Esophagus (tissue), 2 donors: ENCODE measurements around the gene PRPF6. TPM values are rescaled to one million over a fixed set of nuclear protein-coding genes. Genes with fewer than 3 reads are reported as not detected.
"Not testable (repeated sequence)": the region's sequence is repeated elsewhere in the genome, so short reads cannot be mapped to it uniquely, and the experiment has no call there.

ENCODE experiments used
- H3K27ac ChIP-seq, 2 donors: one replicate each; pipeline ENCODE4 v1.5.1; 2013; ENCODE audit warnings: low read depth in 2 of 2, mild to moderate bottlenecking in 2 of 2, inconsistent platforms in 1 of 2, low read length in 1 of 2, moderate library complexity in 1 of 2
- H3K27me3 ChIP-seq, 2 donors: one replicate each; pipeline ENCODE4 v1.6.1; 2013; ENCODE audit warnings: low read length in 2 of 2, control low read depth in 1 of 2, mild to moderate bottlenecking in 1 of 2; ENCODE audit not compliant: insufficient read depth in 2 of 2, control insufficient read depth in 1 of 2
- H3K36me3 ChIP-seq, 2 donors: one replicate each; pipeline ENCODE4 v1.6.1; 2013; ENCODE audit warnings: low read length in 1 of 2; ENCODE audit not compliant: control insufficient read depth in 2 of 2, insufficient read depth in 2 of 2
- H3K4me1 ChIP-seq, 2 donors: one replicate each; pipeline ENCODE4 v1.6.1; 2013; ENCODE audit warnings: low read length in 1 of 2; ENCODE audit not compliant: control insufficient read depth in 2 of 2, insufficient read depth in 2 of 2
- H3K4me3 ChIP-seq, 2 donors: one replicate each; pipeline ENCODE4 v1.5.1; 2013; ENCODE audit warnings: low read length in 2 of 2, mild to moderate bottlenecking in 2 of 2, low read depth in 1 of 2, moderate library complexity in 1 of 2
- H3K9me3 ChIP-seq, 2 donors: one replicate each; pipeline ENCODE4 v1.6.1; 2013; ENCODE audit warnings: mild to moderate bottlenecking in 2 of 2, low read depth in 1 of 2, low read length in 1 of 2, moderate library complexity in 1 of 2; ENCODE audit not compliant: control insufficient read depth in 2 of 2, insufficient read depth in 1 of 2
- WGBS, 2 donors: extraction: QIAGEN DNeasy Blood & Tissue Kit; methylation state at CpG; one replicate each; pipeline ENCODE4 v1.1.7; 2013; 5-methylcytosine and 5-hydroxymethylcytosine counted together
- polyA plus RNA-seq, 2 donors: library from polyadenylated mRNA; stranded (reverse); fragments of 200-250 nt; gene quantifications; one replicate each; pipeline ENCODE4 v1.2.3, GENCODE V29; 2013
- donor health status: healthy with polysubstance abuse.
- donor health status: Bipolar disorder and iron deficiency.

Gene PRPF6
- polyA plus RNA-seq, 2 donors, result 24.6 to 39.0 TPM

DNA sequence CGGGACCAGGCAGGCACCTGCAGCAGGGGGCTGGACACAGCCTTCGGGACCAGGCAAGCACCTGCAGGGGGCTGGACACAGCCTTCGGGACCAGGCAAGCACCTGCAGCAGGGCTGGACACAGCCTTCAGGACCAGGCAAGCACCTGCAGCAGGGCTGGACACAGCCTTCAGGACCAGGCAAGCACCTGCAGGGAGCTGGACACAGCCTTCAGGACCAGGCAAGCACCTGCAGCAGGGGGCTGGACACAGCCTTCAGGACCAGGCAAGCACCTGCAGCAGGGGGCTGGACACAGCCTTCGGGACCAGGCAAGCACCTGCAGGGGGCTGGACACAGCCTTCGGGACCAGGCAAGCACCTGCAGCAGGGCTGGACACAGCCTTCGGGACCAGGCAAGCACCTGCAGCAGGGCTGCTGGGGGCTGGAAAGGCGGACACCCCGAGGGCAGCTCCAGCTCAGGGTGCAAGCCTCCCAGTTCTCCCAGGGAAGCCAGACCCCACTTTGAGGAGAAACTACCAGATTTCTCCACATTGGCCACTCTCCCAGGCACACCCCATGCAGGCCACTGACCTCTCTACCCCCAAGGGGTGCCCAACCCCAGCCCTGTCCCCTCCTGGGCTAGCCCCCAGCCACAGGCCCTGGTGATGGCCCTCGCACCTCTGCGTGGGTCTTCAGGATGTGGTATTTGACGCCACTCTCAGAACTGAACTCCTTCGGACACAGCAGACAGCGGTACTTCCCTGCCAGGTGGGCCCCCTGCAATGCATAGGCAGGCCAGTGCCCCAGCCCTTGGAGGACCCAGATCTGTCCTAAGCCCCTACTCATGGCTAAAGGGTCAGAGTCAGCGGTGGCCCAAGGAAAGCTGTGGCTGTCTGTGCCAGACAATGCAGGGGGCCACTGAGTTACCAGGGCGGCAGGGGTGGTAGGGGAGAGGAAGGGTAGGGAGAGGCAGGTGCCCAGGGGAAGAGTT is 20.0 kb upstream of the PRPF6 start:
- not testable (repeated sequence) for H3K4me1 ChIP-seq, H3K9me3 ChIP-seq, H3K27me3 ChIP-seq, H3K27ac ChIP-seq, H3K4me3 ChIP-seq
- H3K36me3 ChIP-seq, result peaks cover 0 to 46% of the 10 kb centered on the region in 2 donors
- 91 to 92% methylated on average over 14 to 15 of the region's 15 CpGs for WGBS, 2 donors

DNA sequence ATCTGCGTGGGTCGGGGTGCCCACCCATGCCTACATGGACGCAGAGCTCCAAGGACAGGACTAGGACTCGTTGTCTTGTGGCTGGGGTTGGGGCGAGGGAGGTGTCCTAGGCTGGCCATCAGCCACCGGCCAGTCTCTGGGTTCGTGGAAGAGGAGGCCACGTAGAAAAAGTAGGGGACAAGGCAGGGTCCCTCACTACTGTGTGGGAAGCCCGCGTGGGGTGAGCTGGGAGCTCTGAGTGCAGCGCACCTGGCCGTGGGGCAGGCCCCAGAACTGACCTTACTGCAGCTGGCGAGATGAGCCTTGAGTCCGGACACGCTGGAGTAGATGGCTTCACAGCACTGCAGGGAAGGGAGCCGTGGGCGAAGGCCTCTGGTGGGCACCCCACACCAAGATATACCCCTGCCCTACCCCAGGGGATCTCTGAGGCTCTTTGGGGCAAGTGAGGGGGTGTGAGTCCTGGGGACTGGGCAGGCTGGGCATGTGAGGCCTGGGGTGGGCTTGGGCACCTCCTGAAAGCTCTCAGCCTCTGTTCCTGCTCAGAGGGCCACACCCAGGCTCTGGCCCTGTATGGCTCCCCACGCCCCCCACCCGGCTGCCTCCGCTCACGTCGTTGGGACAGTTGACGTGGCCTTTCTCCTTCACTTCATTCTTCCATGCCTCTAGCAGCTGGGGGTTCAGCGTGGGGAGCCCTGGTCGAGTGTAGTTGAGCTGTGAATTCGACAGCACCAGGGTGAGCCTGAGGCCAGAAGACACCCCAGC is 19.1 kb upstream of the PRPF6 start:
- no peaks in the 10 kb centered on the region for H3K27me3 ChIP-seq
- no peak overlapping the region for H3K4me3 ChIP-seq
- peaks cover 0 to 9% of the 10 kb centered on the region in 2 donors for H3K4me1 ChIP-seq
- 88 to 90% methylated on average over 26 of the region's 26 CpGs for WGBS, 2 donors
- H3K27ac ChIP-seq, result no peak overlapping the region
- peaks cover 0 to 3% of the 10 kb centered on the region in 2 donors for H3K9me3 ChIP-seq
- peaks cover 0 to 53% of the 10 kb centered on the region in 2 donors for H3K36me3 ChIP-seq

DNA sequence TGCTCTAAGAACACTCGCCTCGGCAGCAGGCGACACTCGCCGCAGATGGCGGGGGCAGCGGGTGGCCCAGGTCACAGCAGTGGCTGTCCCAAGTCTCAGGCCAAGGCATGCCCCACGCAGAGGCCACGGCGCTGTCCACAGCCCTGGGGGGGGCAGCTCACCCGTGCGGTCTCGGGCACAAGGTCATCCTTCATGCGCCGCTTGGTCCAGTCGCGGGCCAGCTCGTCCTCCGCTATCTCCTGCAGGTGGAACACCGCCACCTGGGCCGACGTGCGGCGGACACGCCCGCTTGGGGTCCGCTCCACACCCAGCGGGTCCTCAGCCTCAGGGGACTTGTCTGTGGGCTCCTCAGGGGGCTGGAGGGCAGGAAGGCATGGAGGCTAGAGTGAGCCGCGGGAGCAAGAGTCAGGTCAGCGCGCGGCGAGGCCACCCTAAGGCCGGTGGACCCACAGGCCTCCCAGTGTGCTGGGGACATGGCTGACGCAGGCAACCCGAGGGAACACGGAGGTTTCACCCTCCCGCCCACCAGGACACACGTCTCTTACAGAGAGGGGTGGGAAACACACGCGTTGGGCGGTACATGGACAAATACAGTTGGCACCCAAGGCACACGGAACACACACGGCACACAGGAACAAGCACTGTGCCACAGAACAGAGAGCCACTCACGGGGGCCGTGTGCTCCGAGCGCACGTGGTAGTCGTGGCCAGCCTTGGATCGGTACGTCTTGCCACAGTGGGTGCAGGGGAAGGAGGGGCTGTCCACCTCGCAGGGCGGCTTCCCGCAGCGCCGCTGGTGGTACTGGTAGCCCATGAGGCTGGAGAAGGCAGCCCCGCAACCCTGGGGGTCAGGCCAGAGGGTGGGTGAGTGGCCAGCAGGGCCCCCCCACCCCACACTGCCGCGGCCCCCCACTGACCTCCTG is 18.2 kb upstream of the PRPF6 start:
- Histone ChIP-seq H3K27me3 (no peaks in the 10 kb centered on the region), H3K36me3 (peaks cover 6 to 62% of the 10 kb centered on the region in 2 donors)
- 94 to 95% methylated on average over 58 to 61 of the region's 61 CpGs for WGBS, 2 donors

DNA sequence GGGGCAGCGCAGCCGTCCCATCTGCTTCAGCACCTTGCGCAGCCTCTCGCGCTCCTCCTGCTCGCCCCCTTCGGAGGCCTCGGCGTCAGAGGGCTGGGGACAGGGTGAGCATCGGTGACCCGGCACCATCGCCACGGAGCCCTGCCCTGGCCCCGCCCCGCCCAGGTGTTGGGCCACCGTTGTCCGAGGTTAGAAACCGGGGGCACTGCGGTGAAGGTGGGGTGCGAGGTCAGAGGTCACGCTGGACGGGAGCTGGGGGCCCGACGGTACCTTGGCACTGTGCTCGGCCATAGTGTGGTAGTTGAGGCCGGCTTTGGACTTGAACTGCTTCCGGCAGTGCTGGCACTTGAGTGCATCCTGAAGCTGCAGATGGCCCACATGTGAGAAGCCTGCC is 17.6 kb upstream of the PRPF6 start:
- Histone ChIP-seq H3K9me3 (peaks cover 0 to 3% of the 10 kb centered on the region in 2 donors), H3K27ac (no peak overlapping the region), H3K36me3 (peaks cover 6 to 63% of the 10 kb centered on the region in 2 donors), H3K4me3 (no peak overlapping the region), H3K27me3 (no peaks in the 10 kb centered on the region), H3K4me1 (peaks cover under 1 to 2% of the 10 kb centered on the region in 2 donors)
- 91 to 92% methylated on average over 27 of the region's 27 CpGs for WGBS, 2 donors

More for the DNA sequence above, 18.2 kb upstream of the PRPF6 start:
- H3K4me1 ChIP-seq, result peaks cover 0 to 4% of the 10 kb centered on the region in 2 donors
- no peak overlapping the region for H3K4me3 ChIP-seq
- no peak overlapping the region for H3K27ac ChIP-seq
- peaks cover 0 to 3% of the 10 kb centered on the region in 2 donors for H3K9me3 ChIP-seq

DNA sequence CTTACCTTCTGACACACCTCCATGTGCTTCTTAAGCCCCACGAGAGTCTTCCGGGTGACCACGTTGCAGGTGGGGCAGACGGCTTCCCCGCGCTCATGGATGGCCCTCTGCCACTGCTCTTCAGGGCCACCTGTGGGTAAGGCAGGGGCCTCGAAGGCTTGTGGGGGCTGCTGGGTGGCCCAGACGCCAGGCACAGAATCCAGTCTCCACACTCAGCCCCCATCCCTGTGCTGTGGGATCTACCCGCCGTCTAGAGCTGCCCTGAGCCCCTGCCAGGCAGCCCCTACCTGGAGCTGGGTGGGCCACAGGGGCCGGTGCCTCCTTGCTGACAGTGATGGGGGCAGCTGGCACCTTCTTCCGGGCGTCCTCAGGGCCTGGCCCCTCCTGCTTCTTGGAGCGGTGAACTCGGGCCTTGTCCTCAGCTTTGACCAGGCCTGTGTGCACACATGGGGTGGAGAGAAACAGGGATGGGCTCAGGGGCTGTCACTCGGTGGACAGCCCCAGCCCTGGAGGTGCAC is 17.1 kb upstream of the PRPF6 start:
- Histone ChIP-seq H3K27me3 (no peaks in the 10 kb centered on the region), H3K4me3 (no peak overlapping the region), H3K9me3 (peaks cover 0 to 3% of the 10 kb centered on the region in 2 donors), H3K36me3 (peaks cover 6 to 62% of the 10 kb centered on the region in 2 donors), H3K27ac (no peak overlapping the region), H3K4me1 (peaks cover 2 to 6% of the 10 kb centered on the region in 2 donors)
- 89 to 93% methylated on average over 16 of the region's 16 CpGs for WGBS, 2 donors

DNA sequence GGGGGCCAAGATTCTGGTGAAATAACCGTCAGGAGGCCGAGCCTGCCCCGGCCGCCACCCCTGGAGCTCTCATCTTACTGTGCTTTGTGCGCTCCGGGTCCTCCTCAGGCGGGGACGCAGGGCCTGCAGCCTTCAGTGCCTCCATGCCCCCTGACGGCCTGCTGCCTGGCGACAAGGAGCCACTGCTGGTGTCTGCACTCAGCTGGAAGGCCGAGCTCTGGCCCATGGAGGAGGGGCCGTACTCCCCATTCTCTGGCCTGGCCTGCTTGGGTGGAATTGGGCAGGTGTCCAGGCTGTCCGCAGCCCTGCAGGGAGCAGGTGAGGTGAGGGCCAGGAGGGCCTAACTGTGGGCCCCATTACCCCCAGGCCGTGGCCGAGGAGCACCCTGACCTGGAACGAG is 16.5 kb upstream of the PRPF6 start:
- Histone ChIP-seq H3K9me3 (peaks cover 0 to 3% of the 10 kb centered on the region in 2 donors), H3K4me3 (no peak overlapping the region), H3K27ac (no peak overlapping the region), H3K36me3 (peaks cover 6 to 56% of the 10 kb centered on the region in 2 donors), H3K27me3 (no peaks in the 10 kb centered on the region), H3K4me1 (peaks cover 2 to 9% of the 10 kb centered on the region in 2 donors)
- 95 to 96% methylated on average over 16 of the region's 16 CpGs for WGBS, 2 donors

DNA sequence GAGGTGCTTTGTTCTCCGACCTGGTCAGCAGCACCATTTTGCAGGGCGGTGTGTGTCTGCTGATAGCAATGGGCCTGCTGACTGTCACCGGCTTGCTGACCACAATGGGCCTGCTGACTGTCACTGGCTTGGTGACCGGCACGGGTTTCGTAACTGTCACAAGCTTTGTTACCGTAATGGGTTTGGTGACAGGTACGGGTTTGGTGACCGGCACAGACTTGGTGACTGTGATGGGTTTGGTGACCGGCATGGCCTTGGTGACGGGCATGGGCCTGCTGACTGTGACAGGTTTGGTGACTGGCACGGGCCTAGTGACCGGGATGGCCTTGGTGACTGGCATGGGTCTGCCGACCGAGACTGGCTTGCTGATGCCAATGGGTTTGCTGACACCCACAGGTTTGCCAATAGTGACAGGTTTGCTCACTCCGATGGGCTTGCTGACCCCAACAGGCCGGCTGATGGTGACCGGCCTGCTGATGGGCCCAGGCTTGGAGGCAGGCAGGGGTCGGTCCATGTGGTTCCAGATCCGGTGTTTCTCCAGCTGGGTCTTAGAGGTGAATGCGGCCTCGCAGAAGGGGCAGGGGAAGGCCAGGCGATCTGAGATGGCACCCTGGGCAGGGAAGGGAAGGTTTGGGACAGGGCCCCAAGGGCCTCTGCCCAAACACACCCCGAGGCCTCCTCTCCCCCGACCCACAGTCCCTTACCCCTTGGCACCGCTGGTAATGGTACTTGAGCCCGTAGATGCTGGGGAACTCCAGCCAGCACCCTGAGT is 14.6 kb upstream of the PRPF6 start:
- no peak overlapping the region for H3K4me3 ChIP-seq
- 95 to 97% methylated on average over 27 of the region's 27 CpGs for WGBS, 2 donors
- H3K9me3 ChIP-seq, result peaks cover 0 to 3% of the 10 kb centered on the region in 2 donors
- peaks cover 6 to 49% of the 10 kb centered on the region in 2 donors for H3K36me3 ChIP-seq
- H3K27me3 ChIP-seq, result no peaks in the 10 kb centered on the region
- peaks cover 2 to 15% of the 10 kb centered on the region in 2 donors for H3K4me1 ChIP-seq
- H3K27ac ChIP-seq, result no peak overlapping the region

DNA sequence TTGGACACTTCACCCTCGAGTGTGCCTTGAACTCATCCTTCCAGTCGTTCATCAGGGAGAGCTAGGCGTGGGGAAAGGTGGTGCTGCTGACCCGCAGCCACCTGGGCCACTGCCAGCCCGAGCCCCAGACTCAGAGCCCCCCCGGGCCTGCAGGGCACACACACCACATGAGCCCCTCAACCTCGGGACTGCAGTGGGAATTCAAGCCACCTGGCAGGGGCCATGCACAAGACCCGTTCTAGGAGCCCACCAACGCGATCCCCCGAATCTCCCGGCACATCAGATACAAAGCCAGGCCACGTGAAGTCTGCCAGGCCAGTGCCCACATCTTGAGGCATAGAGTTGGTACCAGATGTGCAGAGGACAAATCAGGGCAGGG is 14.0 kb upstream of the PRPF6 start:
- Histone ChIP-seq H3K36me3 (peaks cover 6 to 44% of the 10 kb centered on the region in 2 donors), H3K4me1 (peaks cover 2 to 15% of the 10 kb centered on the region in 2 donors), H3K27ac (no peak overlapping the region), H3K9me3 (peaks cover 0 to 3% of the 10 kb centered on the region in 2 donors), H3K27me3 (no peaks in the 10 kb centered on the region), H3K4me3 (no peak overlapping the region)
- WGBS, 2 donors, result 91 to 92% methylated on average over 13 of the region's 13 CpGs
